OCI-LY3 (cell line): Measurements from ENCODE around the gene ANGEL1.

Experiments
- H2AFZ ChIP-seq: fragments of 200-600, 300-600 bp; shearing (Covaris generic); 2 replicates; pipeline ENCODE4 v1.6.0; 2014; ENCODE audit warnings: antibody characterized with exemption, low read depth, low read length
- H3K27ac ChIP-seq: fragments of 200-600, 300-600 bp; sonication (generic); 2 replicates; pipeline ENCODE4 v1.5.1; 2014; ENCODE audit warnings: mild to moderate bottlenecking, low read length, moderate library complexity, mixed read lengths
- H3K27me3 ChIP-seq: fragments of 200-600, 300-600 bp; sonication (generic); 2 replicates; pipeline ENCODE4 v1.6.1; 2014; ENCODE audit warnings: low read depth, low read length, mixed read lengths
- H3K36me3 ChIP-seq: fragments of 200-600, 300-600 bp; sonication (generic); replicated peaks from 2 replicates; pipeline ENCODE3; 2014; ENCODE audit warnings: low read depth, low read length, mixed read lengths
- H3K4me1 ChIP-seq: fragments of 300-600, 200-600 bp; sonication (generic); 2 replicates; pipeline ENCODE4 v1.6.1; 2014; ENCODE audit warnings: low read length, mixed read lengths
- H3K4me2 ChIP-seq: fragments of 200-600, 300-600 bp; sonication (generic); 2 replicates; pipeline ENCODE4 v1.6.1; 2014; ENCODE audit warnings: low read length, mixed read lengths
- H3K4me3 ChIP-seq: fragments of 300-600, 200-600 bp; sonication (generic); 2 replicates; pipeline ENCODE4 v1.5.1; 2014; ENCODE audit warnings: antibody characterized with exemption, mild to moderate bottlenecking, low read length, moderate library complexity
- H3K79me2 ChIP-seq: fragments of 300-600, 200-600 bp; shearing (Covaris generic); 2 replicates; pipeline ENCODE4 v1.6.1; 2014; ENCODE audit warnings: mild to moderate bottlenecking, low read length, mixed read lengths
- H3K9ac ChIP-seq: fragments of 300-600, 200-600 bp; shearing (Covaris generic); 2 replicates; pipeline ENCODE4 v1.6.0; 2014; ENCODE audit warnings: mild to moderate bottlenecking, low read length, moderate library complexity
- H3K9me3 ChIP-seq: fragments of 200-600, 300-600 bp; shearing (Covaris generic); 2 replicates; pipeline ENCODE4 v1.6.1; 2014; ENCODE audit warnings: low read length, mixed read lengths; ENCODE audit not compliant: insufficient read depth
- H4K20me1 ChIP-seq: fragments of 200-600, 300-600 bp; sonication (generic); 2 replicates; pipeline ENCODE4 v1.6.1; 2016; ENCODE audit warnings: low read length, mixed read lengths; ENCODE audit not compliant: insufficient read depth
- EZH2phosphoT487 ChIP-seq: fragments of 200-600 bp; shearing (Covaris generic); IDR thresholded peaks from 2 replicates; pipeline ENCODE4 v1.6.1; 2018; ENCODE audit warnings: antibody characterized with exemption, mixed run types, low read depth
- TF ChIP-seq, protein P1 (sequence below): fragments of 200-600, 300-600 bp; sonication (generic); IDR thresholded peaks from 2 replicates; pipeline ENCODE4 v1.5.1; 2014; ENCODE audit warnings: antibody characterized with exemption, low read length, low read depth

ANGEL1 gene

GRCh38 chr14:76767681-76768656, 44.7 kb downstream of the ANGEL1 start:
- Histone ChIP-seq H2AFZ (peak overlapping the region; percentile 83), H3K27me3 (no peaks in the 10 kb centered on the region; the same call in 1 of the 2 replicates), H4K20me1 (no peaks in the 10 kb centered on the region), H3K36me3 (no peaks in the 10 kb centered on the region), H3K27ac (peak overlapping the region; percentile 43), H3K4me3 (peak overlapping the region; percentile 35), H3K9ac (peak overlapping the region; percentile 27; the same call in 1 of the 2 replicates), H3K4me1 (peaks cover 31% of the 10 kb centered on the region), H3K9me3 (no peaks in the 10 kb centered on the region), H3K79me2 (no peaks in the 10 kb centered on the region), H3K4me2 (peak overlapping the region; percentile 59)
- TF ChIP-seq, protein P1, sequence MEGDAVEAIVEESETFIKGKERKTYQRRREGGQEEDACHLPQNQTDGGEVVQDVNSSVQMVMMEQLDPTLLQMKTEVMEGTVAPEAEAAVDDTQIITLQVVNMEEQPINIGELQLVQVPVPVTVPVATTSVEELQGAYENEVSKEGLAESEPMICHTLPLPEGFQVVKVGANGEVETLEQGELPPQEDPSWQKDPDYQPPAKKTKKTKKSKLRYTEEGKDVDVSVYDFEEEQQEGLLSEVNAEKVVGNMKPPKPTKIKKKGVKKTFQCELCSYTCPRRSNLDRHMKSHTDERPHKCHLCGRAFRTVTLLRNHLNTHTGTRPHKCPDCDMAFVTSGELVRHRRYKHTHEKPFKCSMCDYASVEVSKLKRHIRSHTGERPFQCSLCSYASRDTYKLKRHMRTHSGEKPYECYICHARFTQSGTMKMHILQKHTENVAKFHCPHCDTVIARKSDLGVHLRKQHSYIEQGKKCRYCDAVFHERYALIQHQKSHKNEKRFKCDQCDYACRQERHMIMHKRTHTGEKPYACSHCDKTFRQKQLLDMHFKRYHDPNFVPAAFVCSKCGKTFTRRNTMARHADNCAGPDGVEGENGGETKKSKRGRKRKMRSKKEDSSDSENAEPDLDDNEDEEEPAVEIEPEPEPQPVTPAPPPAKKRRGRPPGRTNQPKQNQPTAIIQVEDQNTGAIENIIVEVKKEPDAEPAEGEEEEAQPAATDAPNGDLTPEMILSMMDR = no peak

DNA sequence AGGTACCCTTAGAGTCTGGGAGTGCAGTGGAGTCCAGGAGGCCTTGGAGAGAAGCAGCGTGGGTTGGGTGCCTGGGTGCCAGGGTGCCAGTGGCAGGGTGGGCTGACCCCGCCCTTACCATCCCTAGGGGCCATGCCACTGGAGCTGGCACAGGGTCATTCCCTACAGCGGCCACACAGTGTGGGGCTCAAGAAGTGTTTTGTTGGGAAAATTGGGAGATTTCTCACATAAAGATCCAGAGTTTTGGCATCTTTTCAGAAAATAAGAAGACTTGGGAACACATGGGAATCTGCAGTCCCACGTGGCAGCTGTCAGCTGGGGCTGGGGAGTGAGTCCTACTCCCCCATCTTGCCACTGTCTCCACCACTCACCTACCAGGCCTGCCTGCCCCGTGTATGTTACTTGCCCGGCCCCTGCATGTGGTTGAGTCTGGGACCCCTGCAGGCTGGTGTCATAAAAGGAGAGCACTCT, 47.2 kb downstream of the ANGEL1 start:
- no peak overlapping the region for H3K27ac ChIP-seq
- no peak overlapping the region for H3K4me3 ChIP-seq
- no peak overlapping the region for H3K9ac ChIP-seq
- H3K4me2 ChIP-seq = no peak overlapping the region
- TF ChIP-seq, protein P1 = no peak
- TF ChIP-seq EZH2phosphoT487 = no peak
- H2AFZ ChIP-seq = no peak overlapping the region
- no peaks in the 10 kb centered on the region for H3K36me3 ChIP-seq
- no peaks in the 10 kb centered on the region for H3K9me3 ChIP-seq
- H3K79me2 ChIP-seq = no peaks in the 10 kb centered on the region
- H3K4me1 ChIP-seq = peaks cover 19% of the 10 kb centered on the region
- no peaks in the 10 kb centered on the region for H3K27me3 ChIP-seq
- no peaks in the 10 kb centered on the region for H4K20me1 ChIP-seq

GRCh38 chr14:76763096-76764041, 49.3 kb downstream of the ANGEL1 start:
- H3K4me1 ChIP-seq = peaks cover 10% of the 10 kb centered on the region
- no peak overlapping the region for H3K27ac ChIP-seq
- H3K9me3 ChIP-seq = no peaks in the 10 kb centered on the region
- no peaks in the 10 kb centered on the region for H4K20me1 ChIP-seq
- no peaks in the 10 kb centered on the region for H3K36me3 ChIP-seq
- H3K27me3 ChIP-seq = no peaks in the 10 kb centered on the region
- no peak overlapping the region for H3K4me3 ChIP-seq
- H3K79me2 ChIP-seq = no peaks in the 10 kb centered on the region
- no peak for TF ChIP-seq EZH2phosphoT487
- TF ChIP-seq, protein P1 = no peak
- no peak overlapping the region for H2AFZ ChIP-seq
- no peak overlapping the region for H3K4me2 ChIP-seq
- no peak overlapping the region for H3K9ac ChIP-seq
